ENCODE measurements around the gene PANX2. TPM values are rescaled to one million over a fixed set of nuclear protein-coding genes. Genes with fewer than 3 reads are reported as not detected.

PANX2 gene
- total and polyA plus RNA-seq, 2 of the 4 experiments (the other 2 are of a cell fraction): 0.18 to 1.7 TPM

DNA sequence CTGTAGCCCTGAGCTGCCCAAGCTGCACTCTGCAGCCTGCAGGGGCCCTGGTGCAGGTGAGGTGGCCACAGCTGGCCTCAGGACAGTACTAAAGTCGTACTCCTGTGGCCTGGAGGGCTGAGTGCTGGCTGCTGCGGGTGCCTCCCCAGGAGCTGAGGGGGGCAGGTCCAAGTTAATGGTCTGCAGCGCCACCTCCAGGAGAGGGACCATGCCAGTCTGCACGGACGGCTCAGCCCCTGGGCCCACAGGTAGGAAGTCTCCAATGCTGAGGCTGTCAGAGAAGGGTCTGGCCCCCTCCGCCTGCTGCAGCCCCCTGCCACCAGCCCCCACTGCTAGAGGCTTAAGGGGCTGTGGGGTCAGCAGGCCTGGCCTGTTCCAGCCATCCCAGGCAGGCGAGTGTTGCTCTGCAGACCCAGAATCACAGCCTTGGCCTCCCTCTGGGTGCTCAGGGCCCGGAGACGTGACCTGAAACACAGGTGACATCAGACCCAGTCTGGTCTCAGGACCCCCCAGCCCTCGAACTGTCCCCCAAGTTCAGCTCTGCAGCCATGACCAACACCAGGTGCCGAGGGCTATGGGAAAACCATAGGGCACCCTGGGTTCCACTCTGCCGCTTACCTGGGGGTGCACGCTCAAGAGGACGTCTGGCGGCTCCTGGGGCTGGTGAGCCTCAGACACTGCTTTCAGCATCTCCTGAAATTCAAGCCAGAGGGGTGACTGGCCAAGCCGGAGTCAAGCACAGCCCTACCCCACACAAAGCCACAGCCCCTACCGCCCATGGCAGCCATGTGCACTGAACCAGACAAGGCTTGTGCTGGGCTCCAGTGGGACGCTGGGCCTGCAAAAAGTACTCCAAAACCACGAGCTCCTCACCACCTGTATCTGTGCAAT, 51.1 kb downstream of the PANX2 start:
- TF ChIP-seq RCOR1 (IDR thresholded peaks at IDR 0.05; ENCODE audit: insufficient replicate concordance, low read length): no peak
- TF ChIP-seq, protein P1, sequence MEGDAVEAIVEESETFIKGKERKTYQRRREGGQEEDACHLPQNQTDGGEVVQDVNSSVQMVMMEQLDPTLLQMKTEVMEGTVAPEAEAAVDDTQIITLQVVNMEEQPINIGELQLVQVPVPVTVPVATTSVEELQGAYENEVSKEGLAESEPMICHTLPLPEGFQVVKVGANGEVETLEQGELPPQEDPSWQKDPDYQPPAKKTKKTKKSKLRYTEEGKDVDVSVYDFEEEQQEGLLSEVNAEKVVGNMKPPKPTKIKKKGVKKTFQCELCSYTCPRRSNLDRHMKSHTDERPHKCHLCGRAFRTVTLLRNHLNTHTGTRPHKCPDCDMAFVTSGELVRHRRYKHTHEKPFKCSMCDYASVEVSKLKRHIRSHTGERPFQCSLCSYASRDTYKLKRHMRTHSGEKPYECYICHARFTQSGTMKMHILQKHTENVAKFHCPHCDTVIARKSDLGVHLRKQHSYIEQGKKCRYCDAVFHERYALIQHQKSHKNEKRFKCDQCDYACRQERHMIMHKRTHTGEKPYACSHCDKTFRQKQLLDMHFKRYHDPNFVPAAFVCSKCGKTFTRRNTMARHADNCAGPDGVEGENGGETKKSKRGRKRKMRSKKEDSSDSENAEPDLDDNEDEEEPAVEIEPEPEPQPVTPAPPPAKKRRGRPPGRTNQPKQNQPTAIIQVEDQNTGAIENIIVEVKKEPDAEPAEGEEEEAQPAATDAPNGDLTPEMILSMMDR (conservative IDR thresholded peaks at IDR 0.05; ENCODE audit: low read depth, low read length): 0 out of 2 replicates have a peak, but pooled peaks have one; percentile 3
- 100% methylated on average over 3 of the region's 19 CpGs; no CpG with 5 or more reads in 1 of the 2 experiments for WGBS, 2 experiments (ENCODE audit: extremely low coverage in 2 of 2, insufficient read length in 1 of 2)
- Histone ChIP-seq H3K14ac (replicated peaks; ENCODE audit: low read depth, low read length) (no peak overlapping the region), H3K27ac (ENCODE audit: insufficient read depth, low read length) (no peak overlapping the region), H3K4me3 (ENCODE audit: insufficient read depth, low read depth, low read length) (no peak overlapping the region), H2BK5ac (ENCODE audit: low read depth, low read length, poor library complexity, severe bottlenecking) (no peak overlapping the region), H2AK5ac (ENCODE audit: low read depth, low read length) (no peak overlapping the region), H3K18ac (ENCODE audit: low read depth, low read length) (no peak overlapping the region), H2AK9ac (replicated peaks; ENCODE audit: low read depth, low read length, poor library complexity) (no peak overlapping the region), H3K9me1 (ENCODE audit: insufficient read depth, low read length) (peaks cover 3% of the 10 kb centered on the region; the same call in 1 of the 2 replicates), H3K56ac (ENCODE audit: extremely low read depth, insufficient read depth, low read length) (no peak overlapping the region), H2BK15ac (ENCODE audit: low read depth, low read length) (no peak overlapping the region), H3K9ac (ENCODE audit: low read depth, low read length) (no peak overlapping the region), H2AFZ (replicated peaks; ENCODE audit: low read length, poor library complexity) (no peak overlapping the region), H3K9me3 (ENCODE audit: control insufficient read depth, insufficient read depth, low read length) (no peaks in the 10 kb centered on the region), H3K27me3 (ENCODE audit: control insufficient read depth, insufficient read depth, low read length) (no peaks in the 10 kb centered on the region), H3K4me1 (ENCODE audit: control insufficient read depth, insufficient read depth, low read length) (no peaks in the 10 kb centered on the region), H4K8ac (ENCODE audit: low read depth in 2 of 2, low read length in 2 of 2) (no peak overlapping the region), H4K91ac (ENCODE audit: insufficient read depth, low read depth, low read length) (no peak overlapping the region), H3K23ac (ENCODE audit: low read depth, low read length) (no peak overlapping the region), H2BK20ac (ENCODE audit: low read depth, low read length) (no peak overlapping the region), H3K4me2 (ENCODE audit: low read depth, low read length) (no peak overlapping the region), H2BK120ac (ENCODE audit: low read depth, low read length) (no peak overlapping the region), H3K36me3 (ENCODE audit: control insufficient read depth, insufficient read depth, low read length) (peaks cover 82% of the 10 kb centered on the region), H3K4ac (ENCODE audit: low read depth, low read length) (no peak overlapping the region), H4K5ac (ENCODE audit: low read depth, low read length) (no peak overlapping the region), H3K79me1 (ENCODE audit: low read depth in 1 of 2, low read length in 2 of 2) (peaks cover 4 to 17% of the 10 kb centered on the region in 2 experiments; a peak in 2 of 4 replicates), H4K20me1 (ENCODE audit: insufficient read depth, low read length) (peaks cover 24% of the 10 kb centered on the region)
- POLR2A ChIA-PET (ENCODE audit: unreplicated experiment): no interaction called here
- in situ Hi-C loops (cut with MboI; ENCODE audit: low sequenced_read_pairs) (loop anchor here (25.0 kb wide), 1 partner anchor 409 kb away; no protein-coding TSS in a partner anchor), dilution Hi-C loops (cut with HindIII; ENCODE audit: low sequenced_read_pairs, unreplicated experiment) (no loop called here), intact Hi-C loops (cut with micrococcal nuclease) (no loop called here)
- BruUV-seq (replicated peaks): no TSS peak
- ATAC-seq (ENCODE audit: low read depth) (no peak), DNase-seq (no peak)
- CTCF ChIA-PET: interaction anchor here (0.5 kb wide), 1 partner anchor 22 kb away, joined by 3 read pairs; no protein-coding TSS in a partner anchor

Measured in IMR-90 (cell line).